Gastroesophageal sphincter (tissue), 4 donors: ENCODE results near the gene DPP6. TPM values are rescaled to one million over a fixed set of nuclear protein-coding genes. Genes with fewer than 3 reads are reported as not detected.

Source experiments
- ATAC-seq: fragments of 150-250 bp; one replicate; pipeline ENCODE4 v1.9.1; 2016; ENCODE audit warnings: mild to moderate bottlenecking, moderate library complexity
- H3K27ac ChIP-seq, 4 donors: fragments of 200-600 bp; sonication (generic) in 3 of 4; 1 replicate in 3 of 4; 2 replicates in 1 of 4; pipeline ENCODE4 v1.5.1; 2016 to 2019
- H3K27me3 ChIP-seq: fragments of 200-600 bp; sonication (generic); one replicate; pipeline ENCODE4 v1.5.1; 2019
- H3K36me3 ChIP-seq, 2 donors: fragments of 200-600 bp; sonication (generic); one replicate each; pipeline ENCODE4 v1.5.1; 2019; ENCODE audit warnings: control low read depth in 1 of 2
- H3K4me1 ChIP-seq, 3 donors: fragments of 200-600 bp; sonication (generic); 1 replicate in 2 of 3; 2 replicates in 1 of 3; pipeline ENCODE4 v1.5.1; 2016 to 2019; ENCODE audit warnings: control low read depth in 2 of 3
- H3K4me3 ChIP-seq, 2 donors: fragments of 200-600 bp; sonication (generic); one replicate each; pipeline ENCODE4 v1.5.1; 2019; ENCODE audit warnings: mild to moderate bottlenecking in 1 of 2, moderate library complexity in 1 of 2
- H3K9me3 ChIP-seq, 3 donors: fragments of 200-600 bp; sonication (generic); one replicate each; pipeline ENCODE4 v1.5.1; 2017 to 2019; ENCODE audit warnings: control low read depth in 2 of 3
- EP300 ChIP-seq: sonication (generic); formaldehyde crosslinking; IDR thresholded peaks from one replicate; pipeline ENCODE4 v1.6.1; 2017; ENCODE audit warnings: antibody characterized with exemption, mild to moderate bottlenecking
- POLR2A ChIP-seq, 2 donors: fragments of 450-650 bp; IDR thresholded peaks; one replicate each; pipeline ENCODE4 v1.6.1; 2017; ENCODE audit warnings: antibody characterized with exemption in 2 of 2, mild to moderate bottlenecking in 2 of 2, moderate library complexity in 1 of 2
- POLR2AphosphoS5 ChIP-seq: sonication (generic); formaldehyde crosslinking; IDR thresholded peaks from one replicate; pipeline ENCODE4 v1.6.1; 2017; ENCODE audit warnings: antibody characterized with exemption
- WGBS, 2 donors: methylation state at CpG; one replicate each; pipeline ENCODE4 v1.1.5; 2018; ENCODE audit warnings: low coverage in 1 of 2; 5-methylcytosine and 5-hydroxymethylcytosine counted together
- total RNA-seq, 4 donors: library from RNA; depleted of rRNA; stranded (reverse); fragments of >200 nt; gene quantifications; one replicate each; pipeline ENCODE4 v1.1.0, GENCODE V29; 2016
- TF ChIP-seq, protein P1 (sequence below), 4 experiments: fragments of 200-600 bp in 2 of 4; fragments of 450-650 bp in 2 of 4; sonication (generic) in 1 of 4; IDR thresholded peaks; one replicate each; pipeline ENCODE4 v1.5.1; 2017 to 2019; ENCODE audit warnings: antibody characterized with exemption in 4 of 4, mild to moderate bottlenecking in 2 of 4, moderate library complexity in 2 of 4

DPP6 gene
- total RNA-seq, 4 donors from 2014 or later, result 14.3 to 40.0 (median 23.1) TPM

DNA sequence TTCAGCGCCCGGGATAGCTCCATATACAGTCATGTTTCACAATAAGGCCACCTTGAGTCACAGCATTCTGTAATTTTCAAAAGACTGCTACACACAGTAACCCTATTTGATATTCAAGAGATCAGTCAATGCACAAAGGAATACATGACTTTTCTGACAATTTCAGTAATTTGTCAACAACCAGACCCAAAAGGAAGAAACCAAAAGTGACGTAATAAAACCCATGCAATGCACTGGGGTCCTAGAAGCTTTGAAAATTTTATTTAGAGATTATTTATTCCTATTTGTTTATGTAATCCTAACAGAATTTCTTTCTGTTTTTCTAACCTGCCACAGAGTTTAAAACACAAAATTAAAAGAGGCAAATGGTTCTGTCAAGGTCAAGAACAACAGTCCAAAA is 421.2 kb downstream of the DPP6 start:
- ATAC-seq, result no peak
- H3K4me3 ChIP-seq, result no peak overlapping the region
- no peaks in the 10 kb centered on the region for H3K9me3 ChIP-seq
- no peak overlapping the region for H3K27ac ChIP-seq
- H3K27me3 ChIP-seq, result no peaks in the 10 kb centered on the region
- WGBS, 2 donors, result 85 to 88% methylated on average over 3 of the region's 3 CpGs
- no peaks in the 10 kb centered on the region for H3K4me1 ChIP-seq
- TF ChIP-seq EP300, result no peak
- TF ChIP-seq, protein P1, sequence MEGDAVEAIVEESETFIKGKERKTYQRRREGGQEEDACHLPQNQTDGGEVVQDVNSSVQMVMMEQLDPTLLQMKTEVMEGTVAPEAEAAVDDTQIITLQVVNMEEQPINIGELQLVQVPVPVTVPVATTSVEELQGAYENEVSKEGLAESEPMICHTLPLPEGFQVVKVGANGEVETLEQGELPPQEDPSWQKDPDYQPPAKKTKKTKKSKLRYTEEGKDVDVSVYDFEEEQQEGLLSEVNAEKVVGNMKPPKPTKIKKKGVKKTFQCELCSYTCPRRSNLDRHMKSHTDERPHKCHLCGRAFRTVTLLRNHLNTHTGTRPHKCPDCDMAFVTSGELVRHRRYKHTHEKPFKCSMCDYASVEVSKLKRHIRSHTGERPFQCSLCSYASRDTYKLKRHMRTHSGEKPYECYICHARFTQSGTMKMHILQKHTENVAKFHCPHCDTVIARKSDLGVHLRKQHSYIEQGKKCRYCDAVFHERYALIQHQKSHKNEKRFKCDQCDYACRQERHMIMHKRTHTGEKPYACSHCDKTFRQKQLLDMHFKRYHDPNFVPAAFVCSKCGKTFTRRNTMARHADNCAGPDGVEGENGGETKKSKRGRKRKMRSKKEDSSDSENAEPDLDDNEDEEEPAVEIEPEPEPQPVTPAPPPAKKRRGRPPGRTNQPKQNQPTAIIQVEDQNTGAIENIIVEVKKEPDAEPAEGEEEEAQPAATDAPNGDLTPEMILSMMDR (IDR thresholded peaks at IDR 0.05), result no peak
- no peak for TF ChIP-seq POLR2A (IDR thresholded peaks at IDR 0.05)
- TF ChIP-seq POLR2AphosphoS5, result no peak
- H3K36me3 ChIP-seq, result peaks cover 0 to 8% of the 10 kb centered on the region in 2 donors

DNA sequence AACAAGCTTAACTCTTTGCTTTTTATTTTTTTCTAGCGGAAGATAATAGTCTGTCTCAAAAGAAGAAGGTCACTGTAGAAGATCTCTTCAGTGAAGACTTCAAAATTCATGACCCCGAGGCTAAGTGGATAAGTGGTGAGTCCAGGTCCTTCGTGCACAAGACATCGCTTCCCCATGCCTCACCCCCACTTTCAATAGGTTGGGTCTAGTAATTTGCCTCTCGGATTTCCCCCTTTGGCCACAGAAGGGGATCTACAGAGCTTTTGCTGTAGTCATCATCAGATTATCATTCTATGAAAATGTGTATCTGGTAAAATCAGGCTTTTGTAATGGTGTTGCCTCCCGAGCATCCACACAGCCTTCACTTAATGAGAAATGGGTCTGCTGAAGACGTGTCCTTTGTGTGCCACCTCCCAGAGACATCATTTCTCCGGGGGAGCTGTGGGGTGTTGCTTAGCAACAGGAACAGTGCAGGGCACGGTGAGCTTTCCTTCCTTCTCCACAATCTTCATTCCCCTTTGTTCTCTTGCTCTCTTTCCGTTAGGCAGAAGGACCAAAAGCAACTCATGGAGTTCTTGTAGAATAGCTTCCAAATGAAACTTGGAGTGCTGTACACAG is 422.8 kb downstream of the DPP6 start:
- no peak for ATAC-seq
- no peak for TF ChIP-seq POLR2A (IDR thresholded peaks at IDR 0.05)
- TF ChIP-seq EP300, result no peak
- no peak for TF ChIP-seq POLR2AphosphoS5
- Histone ChIP-seq H3K36me3 (peaks cover 0 to 8% of the 10 kb centered on the region in 2 donors), H3K27me3 (no peaks in the 10 kb centered on the region), H3K9me3 (no peaks in the 10 kb centered on the region), H3K4me3 (no peak overlapping the region), H3K27ac (no peak overlapping the region), H3K4me1 (no peaks in the 10 kb centered on the region)
- 59 to 75% methylated on average over 6 to 10 of the region's 10 CpGs for WGBS, 2 donors

DNA sequence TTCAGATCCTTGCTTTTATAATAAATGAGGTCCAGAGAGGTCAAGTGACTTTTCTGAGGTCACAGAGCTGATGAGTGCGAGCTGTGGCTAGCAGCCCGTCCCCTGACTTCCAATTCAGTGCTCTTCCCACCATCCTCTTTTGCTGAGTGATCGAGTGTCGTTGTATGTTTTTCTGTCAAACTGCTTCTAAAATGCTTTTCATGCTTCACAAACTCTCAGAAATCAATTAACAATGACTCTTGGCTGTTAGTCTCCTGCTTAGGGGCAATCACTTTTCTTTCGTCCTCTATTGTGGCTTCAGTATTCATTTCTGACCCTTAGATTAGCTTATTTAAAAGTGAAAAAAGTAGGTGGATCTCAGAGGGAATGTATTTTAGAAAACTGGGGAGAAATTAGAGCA is 423.7 kb downstream of the DPP6 start:
- Histone ChIP-seq H3K27me3 (no peaks in the 10 kb centered on the region), H3K4me3 (no peak overlapping the region), H3K4me1 (no peaks in the 10 kb centered on the region), H3K27ac (no peak overlapping the region), H3K9me3 (no peaks in the 10 kb centered on the region), H3K36me3 (peaks cover 0 to 8% of the 10 kb centered on the region in 2 donors)
- no peak for TF ChIP-seq EP300
- WGBS, 2 donors, result 47 to 54% methylated on average over 5 of the region's 5 CpGs
- ATAC-seq, result no peak

DNA sequence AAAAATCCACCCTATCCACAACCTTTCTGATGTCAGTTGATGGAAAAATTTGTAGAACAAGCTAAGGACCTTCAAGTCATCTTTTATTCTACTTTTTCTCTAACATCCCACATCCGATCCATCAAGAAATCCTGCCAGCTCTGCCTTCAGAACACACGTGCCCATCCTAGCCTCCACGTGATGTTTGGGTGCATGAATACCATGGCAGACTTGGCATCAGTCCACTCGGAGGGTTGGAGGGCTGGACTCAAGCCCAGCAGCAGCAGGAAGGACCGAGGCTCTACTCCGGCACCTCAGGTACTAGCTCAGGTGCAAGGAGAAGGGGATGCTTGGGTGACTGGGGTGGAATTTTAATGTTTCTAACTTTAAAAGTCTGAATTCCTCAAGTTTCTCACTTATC is 428.6 kb downstream of the DPP6 start:
- no peak overlapping the region for H3K27ac ChIP-seq
- no peak overlapping the region for H3K4me3 ChIP-seq
- H3K36me3 ChIP-seq, result peaks cover 0 to 6% of the 10 kb centered on the region in 2 donors
- no peaks in the 10 kb centered on the region for H3K4me1 ChIP-seq
- TF ChIP-seq, protein P1 (IDR thresholded peaks at IDR 0.05), result no peak
- TF ChIP-seq POLR2A (IDR thresholded peaks at IDR 0.05) (no peak), EP300 (no peak), POLR2AphosphoS5 (no peak)
- ATAC-seq, result no peak
- WGBS, 2 donors, result 73 to 85% methylated on average over 3 to 5 of the region's 6 CpGs
- H3K9me3 ChIP-seq, result no peaks in the 10 kb centered on the region
- H3K27me3 ChIP-seq, result no peaks in the 10 kb centered on the region

DNA sequence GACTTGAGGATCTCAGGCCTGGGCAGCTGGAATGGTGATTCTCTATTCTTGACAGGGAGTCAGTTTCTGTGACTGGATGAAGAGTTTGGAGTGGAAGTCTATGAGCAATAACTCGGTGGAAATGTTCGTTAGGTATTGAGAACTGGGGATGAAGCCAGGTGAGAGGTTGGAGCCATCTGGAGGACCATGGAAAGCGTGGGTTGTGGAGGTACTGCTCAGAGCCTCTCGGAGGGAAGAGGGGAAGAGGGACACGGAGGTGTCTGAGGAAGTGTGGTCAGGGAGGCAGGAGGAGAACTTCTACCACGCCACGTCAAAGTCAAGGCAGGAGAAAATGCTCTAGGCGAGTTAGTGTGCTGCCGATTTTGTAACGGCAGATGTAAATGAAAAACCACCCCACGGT is 430.7 kb downstream of the DPP6 start:
- no peaks in the 10 kb centered on the region for H3K9me3 ChIP-seq
- 88 to 93% methylated on average over 11 of the region's 11 CpGs for WGBS, 2 donors
- H3K4me3 ChIP-seq, result no peak overlapping the region
- ATAC-seq, result no peak
- H3K4me1 ChIP-seq, result no peaks in the 10 kb centered on the region
- H3K27me3 ChIP-seq, result no peaks in the 10 kb centered on the region
- no peak overlapping the region for H3K27ac ChIP-seq
- no peaks in the 10 kb centered on the region for H3K36me3 ChIP-seq
- TF ChIP-seq POLR2A (IDR thresholded peaks at IDR 0.05) (no peak), POLR2AphosphoS5 (no peak), EP300 (no peak)
- TF ChIP-seq, protein P1 (IDR thresholded peaks at IDR 0.05), result no peak

DNA sequence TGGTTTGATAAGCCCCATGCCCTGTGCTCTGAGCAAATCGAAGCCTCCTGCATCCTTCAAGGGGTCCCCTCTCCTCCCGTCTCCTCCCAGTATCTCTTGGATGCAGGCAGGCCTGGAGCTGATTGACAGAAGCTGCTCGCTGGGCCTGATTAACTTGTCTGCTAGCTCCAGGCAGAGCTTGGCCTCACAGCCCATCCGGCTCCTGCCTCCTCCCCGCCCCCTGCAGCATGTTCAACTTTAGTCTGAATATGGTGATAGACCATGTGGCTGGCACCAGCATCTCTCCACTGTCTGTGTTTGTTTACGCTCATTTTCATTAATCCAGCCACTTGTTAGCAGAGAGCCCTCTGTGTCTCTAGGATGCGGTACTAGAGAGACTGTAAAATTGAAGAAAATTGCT is 432.2 kb downstream of the DPP6 start:
- TF ChIP-seq, protein P1 (IDR thresholded peaks at IDR 0.05), result no peak
- no peak for TF ChIP-seq EP300
- TF ChIP-seq POLR2A (IDR thresholded peaks at IDR 0.05), result no peak
- no peak for TF ChIP-seq POLR2AphosphoS5
- Histone ChIP-seq H3K36me3 (no peaks in the 10 kb centered on the region), H3K27ac (no peak overlapping the region), H3K27me3 (no peaks in the 10 kb centered on the region), H3K9me3 (no peaks in the 10 kb centered on the region), H3K4me3 (no peak overlapping the region), H3K4me1 (no peaks in the 10 kb centered on the region)
- WGBS, 2 donors, result 30 to 53% methylated on average over 3 to 5 of the region's 7 CpGs
- no peak for ATAC-seq
